Heart right ventricle (tissue), 16 donors: ENCODE measurements around the gene FAM229B. TPM values are rescaled to one million over a fixed set of nuclear protein-coding genes. Genes with fewer than 3 reads are reported as not detected.

Experiments used
- ATAC-seq, 8 donors: fragments of 200-7000 bp; cut with Tn5 transposase; one replicate each; pipeline ENCODE4 v1.9.1; 2020; ENCODE audit warnings: mild to moderate bottlenecking in 8 of 8, moderate library complexity in 8 of 8, moderate number of reproducible peaks in 1 of 8
- DNase-seq, 2 donors: peaks; one replicate each; pipeline ENCODE4 v3.0.0-alpha.2; 2020
- H3K27ac ChIP-seq, 10 donors: fragments of 200-600 bp; sonication (generic) in 2 of 10; one replicate each; pipeline versions ENCODE4 v1.5.0 to v1.8.0; 2020 to 2022; ENCODE audit warnings: mild to moderate bottlenecking in 3 of 10
- H3K27me3 ChIP-seq, 7 donors: fragments of 200-600 bp; one replicate each; pipeline ENCODE4 v1.8.0; 2021 to 2022; ENCODE audit warnings: mild to moderate bottlenecking in 2 of 7
- H3K36me3 ChIP-seq, 9 donors: fragments of 200-600 bp; sonication (generic) in 1 of 9; one replicate each; pipeline versions ENCODE4 v1.5.0 to v1.8.0; 2020 to 2022; ENCODE audit warnings: mild to moderate bottlenecking in 2 of 9
- H3K4me1 ChIP-seq, 9 donors: fragments of 200-600 bp; sonication (generic) in 1 of 9; one replicate each; pipeline versions ENCODE4 v1.5.0 to v1.8.0; 2020 to 2022; ENCODE audit warnings: mild to moderate bottlenecking in 4 of 9
- H3K4me3 ChIP-seq, 10 donors: fragments of 200-600 bp; sonication (generic) in 2 of 10; one replicate each; pipeline versions ENCODE4 v1.5.0 to v1.8.0; 2020 to 2022; ENCODE audit warnings: mild to moderate bottlenecking in 7 of 10, moderate library complexity in 2 of 10
- H3K9me3 ChIP-seq, 11 donors: fragments of 200-600 bp in 10 of 11; sonication (generic) in 2 of 11; one replicate each; pipeline versions ENCODE4 v1.5.0 to v1.8.0; 2013 to 2022; ENCODE audit warnings: mild to moderate bottlenecking in 2 of 11, control low read depth in 1 of 11, moderate library complexity in 1 of 11
- CTCF ChIP-seq, 9 donors: fragments of 200-600 bp; sonication (generic) in 2 of 9; IDR thresholded peaks; one replicate each; pipeline versions ENCODE4 v1.5.0 to v1.8.0; 2021 to 2022; ENCODE audit warnings: antibody characterized with exemption in 9 of 9, mild to moderate bottlenecking in 5 of 9, moderate library complexity in 1 of 9
- WGBS, 2 donors: extraction: QIAGEN DNeasy Blood & Tissue Kit; methylation state at CpG; one replicate each; pipeline ENCODE4 v1.1.7; 2013; ENCODE audit warnings: inconsistent platforms in 1 of 2; 5-methylcytosine and 5-hydroxymethylcytosine counted together
- intact Hi-C, 10 donors: fragments of 100-400 bp; cut with DNase I; formaldehyde crosslinking; loops; one replicate each; pipeline versions ENCODE4 v1.11.1 to v1.14.2; 2022
- polyA plus RNA-seq, 2 donors: library from polyadenylated mRNA; stranded (reverse); fragments of 200-250 nt; gene quantifications; one replicate each; pipeline ENCODE4 v1.2.3, GENCODE V29; 2013
- total RNA-seq, 10 donors: library from RNA; stranded (reverse); fragmentation: NEBNext Ultra II Directional in 3 of 10; extraction: Animal tissue kit (Norgen Biotek cat#: 25700) in 3 of 10; gene quantifications; one replicate each; pipeline versions ENCODE4 v1.2.1 to v1.2.4, GENCODE V29; 2021 to 2023
- donor health status: Arrhythmogenic right ventricular cardiomyopathy.
- donor health status: ischemic (EF 13 %, LVEDD 7.1; RV severe dilation, severe dysfunction).
- donor health status: healthy with polysubstance abuse.
- donor health status: DM: no; HTN: yes; CAD: no.
- donor health status: DM: no; HTN: no; CAD: no.
- donor health status: ischemic (EF 25% LVEDD 6.9; RV normal size, moderate dysfunction).
- donor health status: ischemic (EF 25% LVEDD 5.7; RV mildly dilated, moderate dysfunction).
- donor health status: healthy.
- donor health status: DM: yes; HTN: yes; CAD: no.
- donor health status: Ischemic cardiomyopathy.
- donor health status: ischemic (EF 35%, LVEDD 5.7; RV mildly dilated, moderate dysfunction).
- donor health status: nonischemic (EF 11% LVEDD 7.7; RV severe dilation, severe dysfunction).
- donor health status: DM: yes; HTN: yes; CAD: no.
- donor health status: PGD.
- donor health status: ischemic (EF 29% LVEDD 5.4; RV normal size, mild dysfunction).
- donor health status: nonischemic (EF 23%, LVEDD 6.1; RV moderate dilation, normal function).

The FAM229B gene
- total and polyA plus RNA-seq, 12 donors = 36.7 to 88.7 (median 59.8) TPM

- DNase-seq = no peak
- no peak for TF ChIP-seq CTCF (IDR thresholded peaks at IDR 0.05)
- intact Hi-C loops = no loop called here
- Histone ChIP-seq H3K9me3 (peaks cover 0 to 4% (median 0%) of the 10 kb centered on the region in 11 donors), H3K27me3 (no peaks in the 10 kb centered on the region), H3K27ac (no peak overlapping the region), H3K36me3 (peaks cover 0 to 81% (median 33%) of the 10 kb centered on the region in 9 donors), H3K4me1 (peaks cover 0 to 18% (median 0%) of the 10 kb centered on the region in 9 donors), H3K4me3 (no peak overlapping the region)
- peak in 2 of 8 donors; percentile 27 to 45 for ATAC-seq
- WGBS, 2 donors = 67 to 70% methylated on average over 2 of the region's 2 CpGs
Measured at GRCh38 chr6:112106562-112106961, 19.2 kb downstream of the FAM229B start.

- WGBS, 2 donors = 63 to 66% methylated on average over 9 of the region's 9 CpGs
- H3K36me3 ChIP-seq = peaks cover 0 to 90% (median 41%) of the 10 kb centered on the region in 9 donors
- ATAC-seq (no peak), DNase-seq (no peak)
- peaks cover 0 to 30% (median 11%) of the 10 kb centered on the region in 9 donors for H3K4me1 ChIP-seq
- peak overlapping the region in 3 of 10 donors; percentile 23 to 31 (median 23) for H3K27ac ChIP-seq
- no peaks in the 10 kb centered on the region for H3K27me3 ChIP-seq
- no peak overlapping the region for H3K4me3 ChIP-seq
- H3K9me3 ChIP-seq = peaks cover 0 to 4% (median 0%) of the 10 kb centered on the region in 11 donors
- intact Hi-C loops = no loop called here
- no peak for TF ChIP-seq CTCF (IDR thresholded peaks at IDR 0.05)
Measured at GRCh38 chr6:112109262-112109661, 21.9 kb downstream of the FAM229B start.

- ATAC-seq (peak in 6 of 8 donors; percentile 15 to 65 (median 50)), DNase-seq (no peak)
- peaks cover 0 to 34% (median 11%) of the 10 kb centered on the region in 9 donors for H3K4me1 ChIP-seq
- H3K27ac ChIP-seq = peak overlapping the region in 3 of 10 donors; percentile 27 to 49 (median 46)
- H3K9me3 ChIP-seq = no peaks in the 10 kb centered on the region
- no peak overlapping the region for H3K4me3 ChIP-seq
- no peak for TF ChIP-seq CTCF (IDR thresholded peaks at IDR 0.05)
- intact Hi-C loops = no loop called here
- WGBS, 2 donors = 49 to 53% methylated on average over 3 of the region's 3 CpGs
- no peaks in the 10 kb centered on the region for H3K27me3 ChIP-seq
- H3K36me3 ChIP-seq = peaks cover 0 to 100% (median 51%) of the 10 kb centered on the region in 9 donors
Measured at GRCh38 chr6:112113431-112113830, 26.0 kb downstream of the FAM229B start.

GRCh38 chr6:112113918-112114317 lies 26.5 kb downstream of the FAM229B start:
- Histone ChIP-seq H3K9me3 (no peaks in the 10 kb centered on the region), H3K4me3 (no peak overlapping the region), H3K36me3 (peaks cover 0 to 100% (median 49%) of the 10 kb centered on the region in 9 donors), H3K27ac (peak overlapping the region in 3 of 10 donors; percentile 27 to 49 (median 46)), H3K27me3 (no peaks in the 10 kb centered on the region), H3K4me1 (peaks cover 0 to 34% (median 11%) of the 10 kb centered on the region in 9 donors)
- DNase-seq (no peak), ATAC-seq (no peak)
- intact Hi-C loops = no loop called here
- no peak for TF ChIP-seq CTCF (IDR thresholded peaks at IDR 0.05)
